SIG-M5 treated with dmso at 0.1 percent for 504 hours (cell line): ENCODE data around the gene ZBTB20.

Experiments used
- DNase-seq: peaks from one replicate; lab custom pipeline; 2025; ENCODE audit not compliant: unreplicated experiment; lab: John Stamatoyannopoulos, UW

ZBTB20 gene

GRCh38 chr3:114929971-114930732 is 216.9 kb downstream of the ZBTB20 start:
- no peak for DNase-seq

GRCh38 chr3:114928989-114929640 is 218.0 kb downstream of the ZBTB20 start:
- DNase-seq: no peak

GRCh38 chr3:114904633-114905032 is 242.5 kb downstream of the ZBTB20 start:
- DNase-seq: peak; percentile 8

GRCh38 chr3:114903213-114903612 is 243.9 kb downstream of the ZBTB20 start:
- no peak for DNase-seq

DNA sequence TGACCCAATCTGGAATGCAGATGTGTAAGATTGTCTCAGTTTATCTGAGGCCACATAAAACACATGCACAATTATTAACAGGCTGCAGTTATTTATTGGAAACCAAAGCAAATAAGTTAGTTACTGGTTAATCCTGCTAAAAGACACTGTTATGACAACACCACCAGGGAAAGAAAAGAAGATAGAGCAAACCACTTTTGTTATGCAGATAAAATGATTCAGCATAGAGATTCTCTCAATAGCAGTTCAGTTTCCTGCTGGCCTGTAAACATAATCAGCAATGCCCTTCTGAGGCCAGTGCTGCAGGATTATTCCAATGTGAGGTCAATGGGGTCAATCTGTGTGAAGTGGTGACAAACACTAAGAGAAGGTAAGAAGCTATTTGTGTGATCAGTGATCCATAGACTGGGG is 244.4 kb downstream of the ZBTB20 start:
- no peak for DNase-seq

GRCh38 chr3:114900908-114901307 is 246.2 kb downstream of the ZBTB20 start:
- DNase-seq: no peak

- DNase-seq: no peak
These were observed 247.7 kb downstream of the ZBTB20 start for GRCh38 chr3:114899186-114899931.

DNA sequence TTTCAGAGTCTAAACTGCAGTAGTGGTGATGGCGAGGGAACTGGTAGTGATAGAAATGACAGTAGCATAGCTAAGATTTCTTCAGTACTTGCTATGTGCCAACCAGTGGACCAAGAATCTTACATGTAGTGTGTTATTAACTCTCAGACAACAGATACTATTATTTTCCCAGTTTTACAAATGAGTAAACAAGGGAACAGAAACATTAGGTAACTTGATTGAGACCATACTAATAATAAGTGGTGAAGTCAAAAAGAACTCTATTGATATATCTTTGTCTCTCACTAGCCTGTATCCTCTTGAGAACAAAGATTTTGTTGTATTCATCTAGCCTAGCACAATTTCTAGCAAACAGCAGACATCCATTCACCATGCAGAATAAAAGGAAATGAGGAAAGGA is 250.1 kb downstream of the ZBTB20 start:
- DNase-seq: no peak

DNA sequence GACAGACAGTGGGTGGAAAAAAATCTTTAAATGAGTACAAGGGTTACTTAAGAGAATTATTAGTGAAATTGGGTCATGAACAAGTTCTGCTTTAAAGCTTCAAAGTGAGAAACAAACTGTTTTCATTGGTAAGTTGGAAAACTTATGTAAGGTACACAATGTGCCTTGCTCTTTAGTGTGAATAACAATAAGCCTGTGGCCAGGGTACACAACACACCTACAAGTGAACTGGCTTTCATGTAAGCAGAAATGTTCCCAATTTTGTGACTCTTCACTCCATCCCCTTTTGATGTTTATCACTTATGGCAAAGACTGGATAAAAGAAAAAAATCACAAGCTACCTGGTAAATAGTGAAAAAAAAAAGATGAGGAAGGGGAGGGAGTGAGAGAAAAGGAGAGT is 253.7 kb downstream of the ZBTB20 start:
- no peak for DNase-seq

DNA sequence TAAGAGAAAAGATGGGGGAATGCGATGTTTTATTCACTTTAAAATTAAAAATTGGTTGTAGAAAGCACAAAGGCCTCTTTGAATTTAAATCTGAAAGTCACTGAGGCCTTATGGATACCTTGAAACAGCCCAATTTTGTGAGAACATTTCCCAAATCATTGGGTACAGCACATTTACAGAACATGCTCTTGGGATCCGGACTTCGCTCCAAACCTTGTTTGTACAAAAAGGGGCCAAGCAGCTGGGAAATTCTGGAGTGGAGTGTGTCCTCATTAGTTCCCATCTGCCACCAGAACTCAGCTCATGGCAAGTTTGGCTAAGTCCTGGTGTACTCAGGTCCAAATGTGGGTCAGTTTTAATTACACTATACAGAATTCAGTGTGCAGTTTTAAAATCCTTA is 254.2 kb downstream of the ZBTB20 start:
- no peak for DNase-seq

DNA sequence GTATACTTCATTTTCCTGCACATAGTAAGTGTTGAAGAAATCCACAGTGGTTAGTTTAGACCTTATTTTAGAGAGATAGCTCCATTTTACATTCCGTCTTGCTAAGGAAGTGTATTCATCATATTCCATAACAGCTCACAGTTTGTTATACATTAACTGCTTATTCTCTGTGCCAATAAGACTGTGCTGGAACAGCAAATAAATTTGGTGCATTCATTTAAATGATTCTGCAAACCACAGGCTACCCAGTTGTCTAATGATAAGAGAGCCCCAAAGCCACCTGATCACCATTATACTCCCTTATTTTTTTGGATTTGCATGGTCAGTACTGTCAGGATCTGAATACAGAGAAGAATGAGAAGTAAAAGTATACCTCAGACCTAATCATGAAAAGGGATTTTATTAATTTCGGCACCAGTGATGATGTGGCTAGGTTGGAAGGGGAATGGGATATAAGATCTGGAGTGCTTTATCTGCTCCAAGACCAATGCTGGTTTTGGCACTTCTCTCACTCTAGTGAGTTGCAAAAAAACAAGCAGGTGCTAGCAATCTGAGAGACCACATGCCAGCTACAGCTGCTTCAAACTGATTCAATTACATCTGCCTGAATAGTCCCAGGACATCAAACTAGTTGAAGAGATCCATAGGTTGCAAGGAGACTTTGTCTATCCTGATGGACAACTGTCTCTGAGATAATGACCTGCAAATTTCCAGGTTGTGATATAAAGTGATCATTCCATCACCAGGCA is 254.8 kb downstream of the ZBTB20 start:
- DNase-seq: no peak

GRCh38 chr3:114887806-114888205 is 259.3 kb downstream of the ZBTB20 start:
- DNase-seq: no peak

GRCh38 chr3:114886905-114887304 is 260.2 kb downstream of the ZBTB20 start:
- no peak for DNase-seq

DNA sequence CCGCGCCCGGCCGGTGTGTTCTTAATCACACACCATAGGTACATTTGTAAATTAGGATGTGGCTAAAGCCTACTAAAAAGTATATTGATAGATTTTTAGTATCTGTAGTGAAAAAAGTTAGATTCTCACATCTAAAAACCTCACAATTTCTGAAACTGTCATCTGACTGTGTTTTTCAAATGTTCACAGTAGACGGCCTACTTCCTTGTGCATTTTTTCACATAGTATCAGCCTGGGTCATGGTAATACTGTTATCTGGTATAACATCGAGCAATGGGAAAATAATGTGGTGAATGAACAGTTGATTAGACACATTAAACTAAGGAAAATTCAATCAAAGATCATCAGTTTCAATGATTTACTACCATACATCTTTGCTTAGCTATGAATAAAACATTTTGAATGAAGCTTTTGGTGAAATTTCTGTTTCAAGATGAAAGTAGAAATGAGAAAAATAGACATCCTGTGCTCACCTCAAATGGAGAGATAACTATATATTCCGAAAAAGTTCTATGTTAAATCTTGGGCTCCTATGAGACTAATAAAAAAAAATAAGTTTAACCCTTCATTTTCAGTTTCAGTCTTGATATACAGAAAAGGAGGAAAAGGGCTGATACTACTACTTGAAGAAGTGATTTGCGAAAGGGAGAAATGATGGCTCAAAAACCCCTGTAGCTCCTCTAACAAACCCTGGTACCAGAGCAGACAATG is 262.7 kb downstream of the ZBTB20 start:
- no peak for DNase-seq

- no peak for DNase-seq
These were observed 267.0 kb downstream of the ZBTB20 start for GRCh38 chr3:114880078-114880477.

DNA sequence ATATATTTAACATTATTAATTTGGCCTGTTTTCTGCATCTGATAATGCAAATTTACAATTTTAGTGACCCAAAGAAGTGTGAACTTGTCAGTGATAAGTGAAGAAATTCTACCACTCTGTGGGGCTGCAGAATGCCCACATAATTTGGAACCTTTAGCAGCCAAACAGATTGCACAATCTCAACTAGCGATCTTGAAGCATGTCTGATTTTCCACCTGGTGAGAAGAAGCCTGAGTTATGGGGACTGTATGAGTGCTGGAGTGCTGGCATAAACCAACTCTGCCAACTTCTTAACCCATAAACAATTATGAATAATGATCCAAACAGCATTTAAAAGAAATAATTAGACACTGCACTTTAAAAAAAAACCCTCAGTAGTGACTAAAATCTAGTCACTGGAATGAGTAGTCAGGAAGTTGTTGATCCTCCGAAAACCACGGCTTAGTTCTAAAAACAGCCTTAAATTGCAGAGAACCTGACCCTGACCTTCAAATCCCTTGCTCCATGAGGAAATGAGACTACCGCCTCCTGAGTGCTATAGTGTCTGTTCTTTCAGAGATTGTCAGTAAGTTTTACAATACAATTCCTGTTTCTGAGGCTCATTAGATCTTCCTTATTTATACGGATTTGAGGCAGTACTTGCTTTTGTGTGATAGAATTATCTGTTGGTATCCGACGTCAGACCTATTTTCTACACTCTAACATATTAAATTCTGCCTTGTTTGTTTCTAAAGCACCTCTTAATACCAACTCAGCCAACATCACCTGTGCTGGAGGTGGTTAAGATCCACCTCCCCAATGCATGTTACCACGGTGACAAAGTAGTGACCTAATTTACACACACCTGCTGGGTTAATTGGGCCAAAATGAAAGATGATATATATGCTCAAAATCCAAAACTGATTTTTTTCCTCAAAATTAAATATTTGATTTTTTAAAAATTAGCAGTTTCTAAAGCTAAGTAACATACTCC is 267.7 kb downstream of the ZBTB20 start:
- no peak for DNase-seq

DNA sequence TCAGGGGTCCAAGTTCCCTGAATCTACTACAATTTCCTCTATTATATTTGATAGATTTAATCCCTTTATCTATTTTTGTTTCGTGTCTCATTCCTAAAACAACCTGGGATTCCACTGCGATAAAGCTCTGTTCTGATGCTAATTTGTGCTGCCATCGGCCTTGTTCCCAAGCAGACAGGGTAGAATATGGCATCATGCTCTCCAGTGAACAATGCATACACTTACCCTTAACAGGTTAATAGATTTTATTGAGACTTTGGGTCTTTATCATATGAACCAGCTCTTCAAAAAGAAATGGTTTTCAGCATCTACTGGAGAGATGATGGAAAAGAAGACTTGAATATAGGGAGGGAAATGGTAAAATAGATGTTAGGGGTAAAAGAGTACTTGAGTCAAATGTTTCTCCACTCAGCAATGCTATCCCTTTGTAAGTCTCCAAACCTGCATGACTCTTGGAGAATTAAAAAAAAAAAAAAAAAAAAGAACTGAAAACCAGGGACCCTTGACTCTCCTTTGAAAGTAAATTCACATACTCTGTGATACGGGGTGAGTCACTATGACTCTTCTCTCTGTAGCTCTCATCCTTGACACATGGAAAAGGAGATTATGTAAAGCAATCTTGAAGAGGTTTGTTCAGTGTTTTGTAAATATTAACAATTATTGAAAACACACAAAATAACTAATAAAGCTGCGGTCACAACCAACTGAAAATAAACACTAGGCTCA is 268.8 kb downstream of the ZBTB20 start:
- no peak for DNase-seq

DNA sequence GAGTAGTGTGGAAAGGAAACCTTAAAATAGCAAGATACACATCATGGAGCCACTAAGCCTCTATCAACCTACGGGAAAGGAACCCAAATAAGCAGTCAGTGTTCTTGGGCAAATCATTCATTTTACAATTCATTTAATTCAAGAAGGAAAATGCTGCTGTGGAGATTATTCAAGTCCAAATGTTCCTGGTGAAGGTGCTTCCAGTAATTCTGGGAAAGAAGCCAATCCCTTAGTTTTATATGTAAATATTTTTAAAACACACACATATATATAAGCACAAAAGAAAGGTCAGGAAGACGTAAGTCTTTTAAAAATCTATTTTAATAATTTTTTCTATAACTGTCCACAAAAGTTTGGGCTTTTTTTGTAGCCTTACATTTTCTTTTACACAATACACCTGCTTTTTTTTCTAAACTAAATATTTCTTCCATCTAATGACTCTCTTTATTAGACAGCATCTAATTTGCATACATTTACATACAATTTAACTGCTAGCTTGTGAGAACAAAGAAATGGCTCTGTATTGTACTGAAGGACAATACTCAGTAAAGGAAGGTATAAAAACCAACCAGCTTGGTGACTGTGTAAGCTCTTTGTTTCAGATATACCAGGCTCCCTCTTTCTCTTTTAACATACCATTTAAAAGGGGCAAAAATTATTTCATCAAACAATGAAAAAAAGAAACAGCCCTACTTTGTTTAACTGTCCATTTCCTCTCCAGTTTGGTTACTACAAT is 269.5 kb downstream of the ZBTB20 start:
- no peak for DNase-seq
